AG08396 (cell line): ENCODE measurements around the gene SUGT1.
A peak's percentile ranks its signal among the peaks of the same experiment; 100 is the strongest.
"Not testable (repeated sequence)": the region's sequence is repeated elsewhere in the genome, so short reads cannot be mapped to it uniquely, and the experiment has no call there.

Experiments used
- DNase-seq: peaks from one replicate; pipeline ENCODE4 v3.0.0; 2012; ENCODE audit warnings: low spot score, mixed read lengths

Gene SUGT1

DNA sequence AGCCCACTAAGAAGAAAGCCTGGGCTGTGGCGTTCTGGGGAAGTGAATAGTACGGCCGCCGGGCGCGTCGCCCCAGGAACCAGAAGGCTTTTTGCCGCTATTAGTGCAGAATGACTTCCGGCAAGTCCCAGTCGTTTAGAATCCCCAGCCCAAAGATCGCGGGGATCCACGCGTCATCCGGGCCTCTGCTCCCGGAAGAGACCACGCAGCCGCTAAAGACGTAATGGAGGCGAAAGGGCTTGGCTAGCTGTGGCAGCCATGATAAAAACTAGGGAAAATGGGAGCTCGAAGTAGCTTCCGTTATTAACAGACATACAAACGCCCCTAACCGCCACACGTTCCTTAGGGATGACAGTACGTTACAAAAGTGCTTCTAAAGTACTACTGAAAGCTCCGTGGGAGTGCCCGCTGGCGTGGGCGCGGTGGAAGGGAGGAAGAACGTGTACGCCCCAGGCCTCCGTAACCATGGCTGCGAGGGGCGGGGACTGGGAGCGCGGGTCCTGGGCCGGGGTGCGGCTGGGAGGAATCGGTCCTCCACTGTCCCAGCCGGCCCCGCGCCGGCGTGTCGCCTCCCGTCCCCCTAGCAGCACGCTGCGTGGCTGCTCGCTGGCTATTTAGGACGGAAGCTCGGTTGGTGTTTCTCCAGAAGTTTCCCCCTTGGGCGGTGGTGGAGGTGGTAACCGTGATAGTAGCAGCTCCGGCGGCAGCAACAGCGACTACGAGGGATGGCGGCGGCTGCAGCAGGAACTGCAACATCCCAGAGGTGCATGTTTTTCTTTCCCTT lies at the start of gene SUGT1:
Gene SUGT1, plus strand, starts transcription at position 641 of the 784 bp plus-strand sequence. Its CDS starts 85 bp downstream, at position 726.
- peak; percentile 90 for DNase-seq

DNA sequence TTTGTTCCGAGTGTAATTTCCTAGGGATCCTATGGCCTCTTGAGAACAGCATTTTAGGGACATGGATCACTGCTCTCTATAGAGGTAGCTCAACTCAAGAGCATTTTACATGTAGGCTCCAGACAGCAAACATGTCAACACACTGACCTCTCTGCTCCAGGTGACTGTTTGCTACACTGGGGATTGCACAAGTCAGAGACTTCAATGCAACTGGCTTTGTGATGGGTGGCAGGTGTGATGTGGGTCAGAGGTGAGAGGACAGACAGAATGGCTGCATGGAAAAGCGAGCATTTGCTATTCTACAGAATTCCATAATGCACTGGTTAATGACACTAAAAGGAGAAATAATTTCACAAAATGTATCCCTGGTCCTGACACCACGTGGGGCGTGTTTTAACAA lies 49.3 kb upstream of the SUGT1 start:
- not testable (repeated sequence) for DNase-seq

DNA sequence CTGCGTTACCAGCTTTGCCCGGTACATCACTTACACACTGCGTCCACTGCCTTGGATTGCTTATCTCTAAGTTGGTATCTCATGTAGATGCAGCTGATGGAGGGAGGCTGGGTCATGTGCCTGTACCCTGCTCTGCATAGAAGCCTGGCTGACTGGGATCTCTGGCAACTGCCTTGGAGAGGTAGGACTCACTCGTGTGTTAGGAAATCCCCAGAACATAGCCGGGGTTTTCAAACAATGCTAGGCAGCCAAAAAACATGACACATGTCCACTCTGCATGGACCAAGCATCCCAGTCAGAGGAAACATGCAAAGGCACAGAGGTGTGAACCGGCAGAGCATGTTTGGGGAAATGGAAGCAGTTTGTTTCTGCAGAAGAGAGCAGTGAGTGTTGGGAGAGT lies 46.5 kb upstream of the SUGT1 start:
- DNase-seq, result not testable (repeated sequence)

DNA sequence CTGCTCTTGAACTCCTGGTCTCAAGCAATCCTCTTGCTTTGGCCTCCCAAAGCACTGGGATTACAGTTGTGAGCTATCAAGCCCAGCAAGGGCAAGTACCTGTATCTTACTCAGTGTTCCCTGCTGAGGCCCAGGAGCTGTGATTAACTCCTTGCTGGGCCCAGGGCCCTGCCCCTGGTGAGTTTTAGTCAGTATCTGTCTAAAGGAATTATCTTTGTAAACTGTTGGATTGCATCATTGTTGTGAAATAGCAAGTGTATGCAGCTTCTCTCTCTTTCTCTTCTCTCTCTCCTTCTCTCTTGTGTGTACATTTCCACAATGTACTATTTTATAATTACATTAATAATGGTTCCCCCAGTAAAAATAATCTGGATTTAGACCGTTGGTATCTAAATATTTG lies 45.8 kb upstream of the SUGT1 start:
- peak; percentile 18 for DNase-seq

DNA sequence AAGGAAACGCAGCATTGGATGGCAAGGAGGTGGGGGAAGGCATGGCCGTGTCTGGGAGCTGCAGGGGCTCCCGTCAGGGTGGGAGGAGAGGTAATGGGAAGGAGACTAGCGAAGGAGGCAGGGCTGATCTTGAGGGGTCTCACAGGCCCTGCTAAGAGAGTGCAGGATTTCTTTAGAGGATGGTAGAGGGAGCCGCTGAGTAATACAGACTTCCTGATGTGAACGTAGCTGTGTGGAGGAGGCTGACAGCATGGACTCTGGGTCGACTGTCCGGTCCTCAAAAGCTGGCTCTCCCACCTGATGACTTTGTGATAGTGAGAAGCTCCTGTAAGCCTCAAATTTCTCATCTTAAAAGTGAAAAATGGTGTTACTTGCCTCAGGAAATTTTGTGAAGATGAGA lies 44.5 kb upstream of the SUGT1 start:
- not testable (repeated sequence) for DNase-seq

DNA sequence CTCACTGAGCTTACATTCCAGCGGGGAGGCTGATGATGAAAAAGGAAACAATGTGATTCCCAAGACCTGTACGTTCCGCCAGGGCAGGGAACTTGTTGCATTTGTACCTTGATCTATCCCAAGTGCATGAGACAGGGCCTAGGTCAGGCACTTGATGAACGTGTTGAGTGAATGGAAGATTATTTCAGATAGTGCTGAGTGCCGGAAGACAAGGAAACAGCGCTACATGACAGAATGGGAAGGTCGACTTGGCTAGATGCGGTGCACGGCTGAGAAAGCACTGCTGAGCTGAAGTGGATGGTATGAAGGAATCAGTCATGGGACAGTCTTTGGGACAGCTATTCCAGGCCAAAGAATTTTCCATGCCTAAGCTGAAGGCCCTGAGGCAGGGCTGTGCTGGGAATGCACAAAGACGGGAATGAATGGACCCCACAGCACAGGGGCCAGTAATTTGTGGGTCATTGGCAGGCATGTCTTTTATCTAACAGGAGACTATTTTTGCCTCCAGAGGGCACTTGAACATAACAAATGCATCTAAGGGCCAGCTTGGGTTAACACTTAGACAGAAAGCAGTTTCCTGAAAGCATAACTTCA lies 43.5 kb upstream of the SUGT1 start:
- peak; percentile 18 for DNase-seq

DNA sequence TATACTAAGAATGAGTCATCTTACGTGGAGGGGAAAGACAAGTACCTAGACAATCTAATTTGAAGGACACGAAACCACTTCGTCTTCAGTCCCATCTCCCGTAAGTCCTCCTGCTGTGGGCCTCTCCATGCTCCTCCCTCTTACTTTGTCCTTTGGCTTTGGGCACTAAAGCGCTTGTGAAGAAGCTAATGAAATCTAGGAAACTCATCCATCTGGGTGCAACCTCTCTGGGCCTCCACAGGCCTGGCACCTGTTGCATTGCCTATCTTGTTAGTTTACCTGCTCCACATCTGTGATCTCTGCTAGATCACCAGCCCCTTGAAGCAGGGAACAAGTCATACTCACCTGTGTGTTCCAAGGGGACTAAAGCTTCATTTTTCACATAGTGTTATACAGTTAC lies 42.5 kb upstream of the SUGT1 start:
- not testable (repeated sequence) for DNase-seq

DNA sequence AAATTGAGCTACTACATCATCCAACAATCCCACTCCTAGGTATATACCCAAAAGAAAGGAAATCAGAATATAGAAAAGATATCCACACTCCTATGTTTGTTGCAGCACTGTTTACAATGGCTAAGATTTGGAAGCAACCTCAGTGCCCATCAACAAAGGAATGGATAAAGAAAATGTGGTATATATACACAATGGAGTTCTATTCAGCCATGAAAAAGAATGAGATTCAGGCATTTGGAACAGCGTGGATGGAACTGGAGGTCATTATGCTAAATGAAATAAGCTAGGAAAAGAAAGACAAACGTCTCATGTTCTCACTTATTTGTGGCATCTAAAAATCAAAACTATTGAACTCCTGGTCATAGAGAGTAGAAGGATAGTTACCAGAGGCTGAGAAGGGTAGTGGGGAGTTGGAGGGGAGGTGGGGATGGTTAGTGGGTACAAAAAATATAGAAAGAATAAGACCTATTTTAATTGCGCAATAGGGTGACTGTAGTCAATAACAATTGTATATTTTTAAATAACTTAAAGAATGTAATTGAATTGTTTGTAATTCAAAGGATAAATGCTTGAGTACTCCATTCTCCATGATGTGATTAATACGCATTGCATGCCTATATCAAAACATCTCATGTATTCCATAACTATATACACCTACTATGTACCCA lies 37.4 kb upstream of the SUGT1 start:
- no peak for DNase-seq

DNA sequence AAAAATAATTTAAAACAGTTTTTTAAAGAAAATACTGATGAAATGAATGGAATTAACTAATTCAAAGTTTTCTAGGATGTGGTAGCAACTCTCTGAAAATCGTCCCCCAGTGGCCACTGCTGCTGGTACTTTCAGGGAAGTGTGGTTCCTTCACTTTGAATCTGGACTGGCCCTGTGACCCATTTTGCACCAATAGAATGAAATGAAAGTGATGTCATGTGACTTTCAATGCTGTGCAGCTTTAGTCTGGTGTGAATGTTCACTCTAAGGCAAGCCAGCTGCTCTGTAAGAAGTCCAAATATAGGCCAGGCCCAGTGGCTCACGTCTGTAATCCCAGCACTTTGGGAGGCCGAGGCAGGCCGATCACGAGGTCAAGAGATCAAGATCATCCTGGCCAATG lies 36.8 kb upstream of the SUGT1 start:
- DNase-seq, result no peak

DNA sequence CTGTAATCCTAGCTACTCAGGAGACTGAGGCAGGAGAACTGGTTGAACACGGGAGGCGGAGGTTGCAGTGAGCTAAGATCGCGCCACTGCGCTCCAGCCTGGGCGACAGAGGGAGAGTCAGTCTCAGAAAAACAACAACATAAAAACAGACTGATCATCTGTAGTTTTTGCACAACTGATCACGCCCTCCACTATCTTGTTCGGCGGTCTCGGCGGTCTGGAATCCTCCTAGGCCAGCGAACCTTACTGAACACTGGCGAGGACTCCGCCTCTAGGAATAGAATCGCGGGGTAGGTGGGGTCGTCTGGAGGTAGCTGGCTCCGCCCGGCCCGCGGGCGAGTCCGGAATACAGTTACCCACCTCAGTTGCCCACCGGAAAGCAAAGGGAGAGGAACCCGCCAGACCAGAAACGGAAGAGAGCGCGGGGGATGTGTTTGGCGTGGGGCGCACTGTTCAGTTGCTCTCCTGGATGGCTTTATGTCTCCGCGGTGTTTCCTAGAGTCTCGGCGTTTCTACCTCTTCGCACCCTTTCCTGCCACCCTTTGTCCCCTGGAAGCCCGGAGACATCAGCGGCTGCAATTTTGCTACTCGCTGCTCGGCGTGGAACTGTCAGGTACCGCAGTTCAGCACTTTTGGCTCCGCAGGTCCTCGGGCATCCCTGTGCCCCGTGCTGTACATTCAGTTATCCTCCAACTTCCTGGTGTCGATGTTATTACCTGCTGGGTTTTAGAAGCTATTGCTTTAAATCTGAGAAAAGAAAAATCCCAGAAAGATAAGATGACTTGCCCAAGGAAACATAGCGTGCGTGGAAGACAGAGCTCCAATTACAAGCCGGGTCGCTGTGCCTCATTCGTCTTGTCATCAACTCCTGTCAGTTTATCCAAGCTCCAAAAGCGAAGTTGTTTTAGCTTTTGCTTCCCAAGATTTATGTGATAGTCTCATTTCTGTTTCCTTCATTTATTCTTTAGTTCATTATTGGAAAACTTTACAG lies 35.3 kb upstream of the SUGT1 start:
- peak; percentile 87 for DNase-seq

DNA sequence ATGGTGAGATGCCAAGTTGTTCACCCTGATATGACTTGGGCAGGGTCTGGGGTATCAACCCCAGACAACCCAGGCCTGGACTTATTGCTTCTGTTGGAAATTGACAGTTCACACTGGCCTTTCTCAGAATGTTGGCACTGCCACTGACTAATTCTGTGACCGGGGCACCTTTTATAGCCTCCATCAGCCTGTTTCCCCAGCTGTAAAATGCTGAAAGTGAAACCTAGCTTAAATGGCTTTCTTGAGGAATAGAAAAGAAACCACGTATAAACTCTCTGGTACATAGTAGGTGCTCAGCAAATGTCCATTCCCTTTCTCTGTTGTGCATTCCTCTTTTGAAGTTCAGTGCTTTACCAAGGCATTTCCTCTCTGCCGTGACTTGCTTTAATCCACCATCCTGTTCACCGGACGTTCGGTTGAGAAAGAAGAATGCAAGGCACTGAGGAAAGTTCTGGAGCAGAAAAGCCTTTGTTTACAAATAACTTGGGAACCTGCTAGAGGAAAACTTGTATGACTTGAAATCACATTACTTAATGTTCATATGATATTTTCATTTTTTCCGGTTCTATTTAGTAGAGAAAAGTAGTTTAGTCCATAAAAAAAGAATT lies 21.4 kb upstream of the SUGT1 start:
- not testable (repeated sequence) for DNase-seq

DNA sequence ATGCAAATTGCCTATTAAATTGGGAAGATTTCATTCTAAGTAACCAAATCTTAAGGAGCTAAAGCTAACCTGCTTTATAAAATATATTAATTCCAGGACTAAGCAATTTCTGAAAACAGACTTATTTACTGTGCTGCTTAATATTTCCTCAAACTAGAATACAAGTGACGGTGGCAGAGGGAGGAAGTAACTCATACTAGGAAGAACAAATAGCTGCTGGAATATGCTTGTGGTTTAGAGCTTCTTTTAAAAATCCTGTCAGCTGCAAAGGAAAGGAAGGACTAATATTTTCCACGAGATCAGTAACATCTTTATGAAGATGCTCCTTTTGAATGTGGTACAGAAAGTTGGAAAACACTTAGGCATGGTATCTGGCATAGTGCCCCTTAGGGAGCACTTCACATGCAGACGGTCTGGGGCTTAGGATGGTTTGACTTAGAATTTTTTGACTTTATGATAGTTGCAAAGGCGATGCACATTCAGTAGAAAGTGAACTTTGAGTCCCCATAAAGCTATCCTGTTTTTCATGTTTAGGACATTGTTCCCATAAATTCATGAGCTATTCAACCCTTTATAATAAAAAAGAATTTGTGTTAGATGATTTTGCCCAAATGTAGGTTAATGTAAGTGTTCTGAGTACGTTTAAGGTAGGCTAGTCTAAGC lies 13.8 kb upstream of the SUGT1 start:
- DNase-seq, result no peak

DNA sequence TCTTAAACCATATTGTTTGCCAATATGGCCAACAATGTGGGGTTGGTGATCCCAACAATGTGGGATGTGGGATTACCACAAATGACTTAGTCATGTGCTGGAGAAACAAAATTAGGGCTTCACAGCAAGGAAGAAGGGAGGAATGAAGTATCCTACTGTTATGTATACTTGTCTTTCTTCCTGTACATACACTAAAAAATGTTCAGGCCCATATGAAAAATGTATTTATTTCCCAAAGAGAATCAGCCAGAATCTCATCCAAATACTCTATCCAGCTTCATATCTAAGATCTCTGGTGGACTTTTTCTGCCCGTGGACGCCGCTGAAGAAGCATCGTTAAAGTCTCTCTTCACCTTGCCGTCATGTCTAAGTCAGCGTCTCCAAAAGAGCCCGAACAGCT lies 10.5 kb upstream of the SUGT1 start, which contains the start of gene HNRNPA1L2:
Gene HNRNPA1L2, plus strand, starts transcription at position 301 of the 400 bp plus-strand sequence. Its CDS starts 62 bp downstream, at position 363.
- DNase-seq, result no peak

DNA sequence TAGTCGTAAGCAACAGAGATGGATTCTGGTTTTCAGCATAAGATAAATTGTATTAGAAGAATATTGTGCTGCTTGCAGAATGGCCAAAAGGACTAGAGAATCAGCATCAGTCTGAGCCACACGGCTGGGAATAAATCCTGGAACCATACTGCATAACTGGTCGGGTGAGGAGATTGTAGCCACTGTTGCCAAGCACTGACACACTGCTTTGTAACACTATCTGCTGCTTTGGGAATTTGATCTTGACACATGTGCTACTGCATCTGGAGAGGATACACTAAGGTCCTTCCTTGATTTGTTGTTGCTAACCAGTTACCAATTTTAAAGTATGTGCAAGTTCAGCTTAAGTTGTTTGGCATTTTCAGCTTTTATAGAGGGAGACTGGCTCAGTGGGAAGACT lies 8.5 kb upstream of the SUGT1 start:
- DNase-seq, result peak; percentile 7

DNA sequence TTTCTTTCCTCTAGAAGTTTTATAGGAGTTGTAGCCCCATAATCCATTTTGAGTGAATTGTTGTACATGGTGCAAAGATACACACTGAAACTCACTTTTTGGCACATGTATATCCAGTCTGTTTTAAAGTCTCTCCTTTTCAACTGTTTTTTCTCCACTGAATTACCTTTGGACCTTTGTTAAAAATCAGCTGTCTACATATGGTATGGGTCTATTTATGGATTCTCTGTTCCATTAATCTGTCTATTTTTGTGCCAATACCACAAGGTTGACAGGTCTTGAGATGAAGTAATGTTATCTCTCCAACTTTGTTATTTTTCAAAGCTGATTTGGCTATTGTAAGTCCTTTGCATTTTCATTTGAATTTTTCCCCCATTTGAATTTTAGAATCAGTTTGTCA lies 5.7 kb upstream of the SUGT1 start:
- DNase-seq, result no peak

DNA sequence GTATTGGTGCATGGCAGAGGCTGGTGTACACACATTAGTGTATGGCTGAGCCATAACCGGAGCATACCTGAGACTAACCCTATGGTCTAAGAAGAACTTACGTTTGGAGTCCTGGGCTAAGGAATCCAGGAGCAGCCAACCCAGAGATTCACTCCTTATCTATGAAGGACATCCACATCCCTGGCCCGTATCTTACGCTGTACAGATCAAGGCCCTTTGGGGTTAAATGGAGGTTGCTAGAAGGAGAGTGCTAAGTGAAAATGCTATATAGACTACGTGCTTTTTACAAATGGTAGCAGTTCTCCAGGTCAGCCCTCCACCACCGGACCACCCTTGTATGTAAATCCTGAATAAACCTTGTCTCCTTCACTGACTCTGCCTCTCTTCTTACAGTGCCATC lies 1.9 kb upstream of the SUGT1 start:
- no peak for DNase-seq

DNA sequence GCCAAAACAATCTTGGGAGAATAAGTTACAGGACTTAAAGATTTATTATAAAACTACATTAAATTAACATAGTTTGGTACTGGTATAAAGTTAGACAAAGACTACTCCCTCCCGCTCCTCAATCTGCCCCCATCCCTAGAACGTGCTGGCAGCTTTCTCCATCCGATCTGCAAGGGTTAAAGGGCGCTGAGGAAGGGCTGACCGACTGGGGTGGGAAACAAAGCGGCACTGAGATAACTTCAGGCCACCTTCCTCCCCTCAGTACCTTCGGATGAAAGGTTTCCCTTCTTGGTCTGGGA lies 790 bp upstream of the SUGT1 start:
- DNase-seq, result no peak

DNA sequence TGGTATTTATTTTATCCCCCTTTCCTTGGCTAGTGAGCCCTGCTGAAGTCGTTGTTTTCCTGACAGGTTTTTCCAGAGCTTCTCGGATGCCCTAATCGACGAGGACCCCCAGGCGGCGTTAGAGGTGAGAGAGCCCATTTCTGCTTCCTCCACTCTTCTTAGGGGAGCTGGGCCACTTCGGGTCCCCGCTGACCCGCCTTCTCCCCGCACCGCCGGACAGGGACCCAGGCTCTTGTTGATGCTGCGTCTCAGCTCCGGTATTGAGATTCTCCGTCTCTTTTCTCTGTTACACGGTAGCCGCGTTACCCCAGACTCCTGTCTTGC lies 306 bp downstream of the SUGT1 start:
- peak; percentile 17 for DNase-seq

DNA sequence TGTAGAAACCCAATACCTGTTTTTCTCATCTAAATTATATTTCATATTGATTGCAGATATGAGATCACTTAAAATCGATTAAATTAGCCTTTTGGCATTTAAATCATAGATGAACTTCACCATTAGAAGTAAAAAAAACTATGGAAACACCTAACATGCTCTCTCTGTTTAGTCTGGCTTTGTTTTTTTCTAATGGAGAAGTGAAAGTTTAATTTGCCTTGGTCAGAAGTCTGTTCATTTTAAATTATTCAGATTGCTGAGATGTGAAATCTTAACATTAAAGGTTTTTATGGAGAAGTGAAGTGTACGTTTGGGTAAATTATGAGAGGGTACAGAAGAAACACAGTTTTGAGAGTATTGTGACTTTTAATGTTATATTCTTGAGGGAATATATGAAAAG lies 6.7 kb downstream of the SUGT1 start:
- DNase-seq, result no peak

DNA sequence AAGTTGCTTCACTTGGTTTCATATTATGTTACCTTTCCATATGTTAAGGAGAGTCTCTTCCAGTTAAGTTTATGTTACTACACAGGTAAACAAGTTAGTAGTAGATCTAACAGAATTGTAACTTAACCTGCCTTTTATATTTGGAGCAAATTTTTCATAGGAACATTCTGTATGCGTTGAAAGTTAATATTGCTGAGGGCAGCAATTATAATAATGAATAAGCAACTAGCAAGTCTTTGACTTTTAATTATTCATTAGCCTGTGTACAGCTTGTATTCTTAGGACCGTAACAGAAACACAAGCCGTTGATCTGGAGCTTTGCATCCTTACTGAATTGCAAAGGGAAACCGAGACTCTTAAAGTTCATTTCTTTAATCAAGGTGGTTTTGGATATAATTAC lies 11.6 kb downstream of the SUGT1 start:
- no peak for DNase-seq

DNA sequence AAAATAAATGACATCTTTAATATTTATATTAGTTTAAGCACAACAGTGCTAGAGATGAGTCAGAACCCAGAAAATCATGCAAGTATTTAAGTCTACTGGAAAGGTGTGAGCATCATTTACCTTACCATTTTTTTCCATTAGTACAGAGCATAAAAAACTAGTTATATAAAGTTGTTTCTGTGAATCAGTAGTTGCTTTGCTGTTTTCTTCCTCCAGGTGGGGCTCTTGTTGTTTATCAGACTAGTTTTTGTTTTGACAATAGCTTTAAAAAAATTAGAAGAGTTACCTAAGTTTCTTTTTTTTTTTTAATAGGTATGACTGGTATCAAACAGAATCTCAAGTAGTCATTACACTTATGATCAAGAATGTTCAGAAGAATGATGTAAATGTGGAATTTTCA lies 12.7 kb downstream of the SUGT1 start:
- DNase-seq, result no peak
